HG02571 (cell line): ENCODE data around the gene CXorf51A.
"Not testable (repeated sequence)": the region's sequence is repeated elsewhere in the genome, so short reads cannot be mapped to it uniquely, and the experiment has no call there.

Experiments used
- ATAC-seq: cut with Tn5 transposase; IDR thresholded peaks from one replicate; pipeline ENCODE4 v1.9.1; 2021; ENCODE audit warnings: mild to moderate bottlenecking, moderate library complexity; ENCODE audit not compliant: unreplicated experiment

Gene CXorf51A

GRCh38 chrX:146814644-146815043 is at the start of gene CXorf51A:
TSS of gene CXorf51A (minus strand) at chrX:146814744. CDS start at chrX:146814723, 21 bp downstream.
- not testable (repeated sequence) for ATAC-seq

GRCh38 chrX:146863566-146863965 is 49.0 kb upstream of the CXorf51A start:
- no peak for ATAC-seq

- ATAC-seq = no peak
These were observed 39.7 kb upstream of the CXorf51A start for GRCh38 chrX:146854281-146854680.

GRCh38 chrX:146831994-146832393 is 17.4 kb upstream of the CXorf51A start:
- no peak for ATAC-seq

- ATAC-seq = not testable (repeated sequence)
These were observed 5.1 kb downstream of the CXorf51A start, which contains the start of gene CXorf51B for GRCh38 chrX:146809471-146809870. TSS of gene CXorf51B (plus strand) at chrX:146809771. CDS start at chrX:146809792, 21 bp downstream.
